OCI-M1 (cell line): Measurements from ENCODE around the gene INPP5K.
"Not testable (repeated sequence)": the region's sequence is repeated elsewhere in the genome, so short reads cannot be mapped to it uniquely, and the experiment has no call there.

Experiments
- DNase-seq: peaks from one replicate; lab custom pipeline; 2025; lab: John Stamatoyannopoulos, UW

INPP5K gene

GRCh38 chr17:1516388-1517161 is at the start of gene INPP5K:
TSS of gene INPP5K (minus strand) at chr17:1516612. CDS start at chr17:1516499, 113 bp downstream.
- peak; percentile 96 for DNase-seq

GRCh38 chr17:1565877-1566276 is 49.5 kb upstream of the INPP5K start:
- no peak for DNase-seq

DNA sequence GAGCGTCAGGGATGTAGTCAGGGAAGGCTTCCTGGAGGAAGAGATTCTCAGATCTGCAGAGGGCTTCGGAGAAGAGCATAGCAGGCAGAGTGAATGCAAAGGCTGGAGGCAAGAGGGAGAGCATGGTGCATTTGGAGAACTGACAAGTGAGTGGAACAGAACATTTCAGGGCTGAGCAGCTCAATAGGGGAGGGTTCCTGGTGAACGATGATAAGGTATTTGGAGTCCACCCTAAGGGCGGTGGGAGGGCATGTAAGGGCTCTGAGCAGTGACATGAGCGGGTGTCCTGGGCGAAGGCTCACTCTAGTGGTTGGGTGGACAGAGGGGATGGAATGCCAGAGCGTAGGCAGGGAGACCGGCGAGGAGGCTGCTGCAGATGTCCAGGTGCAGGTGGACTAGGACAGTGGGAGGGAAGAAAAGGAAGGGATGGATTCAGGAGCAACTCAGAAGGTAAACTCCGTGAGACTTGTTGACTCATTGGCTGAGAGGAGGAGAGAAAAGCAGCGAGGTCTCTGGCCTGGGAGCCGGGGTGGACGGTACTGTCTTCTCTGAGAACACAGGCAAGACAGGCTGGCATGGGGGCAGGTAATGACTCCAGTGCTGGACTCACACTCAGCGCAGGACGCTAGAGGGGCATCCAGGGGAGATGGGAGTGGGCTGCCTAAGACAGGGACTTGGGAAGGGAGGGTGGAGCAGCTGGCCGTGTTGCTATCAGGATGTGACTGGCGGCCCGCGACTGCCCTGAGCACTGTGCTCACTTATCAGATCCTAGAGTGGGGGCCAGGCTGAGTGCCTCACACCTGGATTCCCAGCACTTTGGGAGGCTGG is 47.6 kb upstream of the INPP5K start:
- DNase-seq, result peak; percentile 72

- DNase-seq, result not testable (repeated sequence)
Observed at GRCh38 chr17:1563471-1563785, 47.0 kb upstream of the INPP5K start.

DNA sequence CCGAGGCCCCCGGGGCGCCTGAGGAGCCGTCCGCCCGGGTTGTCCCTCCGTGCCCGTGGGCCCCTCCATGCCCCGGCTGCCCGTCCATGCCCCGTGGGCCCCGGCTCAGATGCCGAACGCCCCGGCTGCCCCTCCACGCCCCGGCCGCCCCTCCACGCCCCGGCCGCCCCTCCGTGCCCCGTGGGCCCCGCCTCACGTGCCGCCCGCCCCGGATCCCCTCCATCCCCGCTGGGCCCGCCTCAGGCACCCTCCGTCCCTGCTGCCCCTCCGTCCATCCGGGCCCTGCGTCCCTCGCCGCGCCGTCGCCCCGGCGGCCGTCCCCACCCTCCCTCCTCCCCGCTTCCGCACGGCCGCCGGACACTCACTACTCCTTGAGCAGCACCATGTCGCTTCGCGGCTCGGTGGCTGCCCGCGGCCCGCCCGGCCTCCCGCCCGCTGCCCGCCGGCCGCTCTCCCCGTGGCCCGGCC is 45.8 kb upstream of the INPP5K start:
- peak; percentile 52 for DNase-seq

- peak; percentile 21 for DNase-seq
Observed at GRCh38 chr17:1561420-1562175, 45.2 kb upstream of the INPP5K start.

GRCh38 chr17:1560858-1561355 is 44.5 kb upstream of the INPP5K start:
- no peak for DNase-seq

- no peak for DNase-seq
Observed at GRCh38 chr17:1560101-1560857, 43.9 kb upstream of the INPP5K start.

- no peak for DNase-seq
Observed at GRCh38 chr17:1559047-1560043, 42.9 kb upstream of the INPP5K start.

DNA sequence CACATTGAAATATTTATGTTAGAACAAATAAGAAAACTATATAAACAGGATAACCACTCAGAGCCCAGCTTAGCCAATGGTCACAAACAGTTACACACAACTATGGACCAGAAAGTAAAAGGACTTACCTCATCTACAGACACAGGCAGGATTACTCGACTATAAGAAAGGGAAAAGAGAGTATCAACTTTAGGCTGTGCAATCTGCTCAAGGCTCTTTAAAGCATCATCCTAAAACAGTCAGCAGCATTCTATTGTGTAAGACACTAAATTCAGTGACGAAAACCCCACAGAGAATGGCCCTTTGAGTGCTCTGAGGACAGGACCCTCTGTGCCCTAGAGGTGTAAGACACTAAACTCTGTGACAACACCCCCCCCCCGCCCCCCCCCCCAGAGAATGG is 42.0 kb upstream of the INPP5K start:
- no peak for DNase-seq

GRCh38 chr17:1557355-1558095 is 41.1 kb upstream of the INPP5K start:
- DNase-seq, result no peak

DNA sequence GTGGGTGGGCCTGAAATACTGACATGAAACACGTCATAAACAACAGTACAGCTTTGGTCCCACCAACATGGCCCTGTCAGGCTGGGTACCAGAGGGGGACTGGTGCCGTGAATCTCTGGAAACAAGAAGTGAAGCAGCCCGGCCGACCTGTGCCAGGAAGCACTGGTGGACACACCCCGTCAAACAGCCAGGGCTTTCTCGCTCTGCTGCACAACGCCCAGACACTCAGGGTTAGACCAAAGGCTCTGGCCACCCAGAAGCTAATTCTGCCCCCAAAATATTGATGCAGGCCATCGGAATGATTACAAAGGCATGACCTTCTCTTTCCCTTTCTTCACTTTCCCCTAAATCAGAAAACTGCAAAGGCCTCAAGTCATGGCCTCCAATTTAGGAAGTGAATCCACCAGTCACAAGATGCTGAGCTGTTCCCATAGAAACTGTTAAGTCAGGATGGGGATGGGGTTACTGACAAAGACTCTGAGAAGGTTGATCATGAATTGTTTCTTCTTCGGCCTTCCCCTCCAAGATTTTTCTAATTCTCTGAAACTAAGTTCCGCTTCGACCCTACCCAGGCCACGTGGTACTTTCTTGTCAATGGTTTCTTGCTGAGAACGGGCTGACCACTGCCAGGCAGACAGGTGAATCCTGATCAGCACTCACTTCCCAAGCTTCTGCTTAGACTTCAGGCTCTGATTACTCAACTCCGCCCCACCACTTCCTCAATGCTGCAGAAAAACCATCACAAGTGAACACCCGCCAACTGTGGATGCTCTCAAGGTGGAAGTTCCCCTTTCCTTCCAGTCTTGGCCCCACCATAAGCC is 39.4 kb upstream of the INPP5K start:
- no peak for DNase-seq

DNA sequence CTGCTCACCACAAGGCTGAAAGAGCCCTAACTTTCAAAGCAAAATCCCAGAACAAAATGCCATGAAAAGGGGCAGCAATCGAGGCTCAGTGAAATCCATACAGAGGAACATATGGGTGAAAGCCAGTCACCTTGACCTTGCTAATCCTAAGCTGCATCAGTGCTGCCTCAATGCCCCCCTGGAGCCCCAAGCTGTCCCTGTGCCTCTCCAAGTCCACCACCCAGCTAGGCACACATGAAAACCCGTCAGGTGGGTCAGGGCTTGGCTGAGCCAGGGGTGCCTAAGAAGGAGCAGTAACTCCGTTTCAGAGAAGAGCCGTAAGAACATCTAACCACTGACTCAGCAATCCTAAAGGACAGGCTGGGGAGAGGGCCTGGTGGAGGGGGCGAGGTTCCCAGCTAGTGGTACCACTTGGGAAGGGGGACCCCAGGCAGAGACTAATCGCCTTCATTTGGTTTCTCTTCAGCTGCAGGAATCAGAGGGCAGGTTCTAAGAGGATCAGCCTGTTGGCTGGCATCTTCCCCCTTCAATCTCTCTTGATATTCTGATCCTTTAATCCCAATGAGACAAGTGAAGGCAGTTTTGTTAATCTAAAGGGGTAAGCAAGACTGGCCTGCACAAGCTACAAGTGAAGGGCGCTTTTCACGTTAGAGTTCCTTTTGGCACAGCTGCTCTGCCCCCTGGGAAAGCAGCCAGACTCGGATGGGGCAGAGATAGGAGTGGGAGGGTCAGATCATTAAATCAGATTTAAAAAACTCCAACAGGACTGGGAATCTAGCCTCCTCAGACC is 38.5 kb upstream of the INPP5K start:
- no peak for DNase-seq

DNA sequence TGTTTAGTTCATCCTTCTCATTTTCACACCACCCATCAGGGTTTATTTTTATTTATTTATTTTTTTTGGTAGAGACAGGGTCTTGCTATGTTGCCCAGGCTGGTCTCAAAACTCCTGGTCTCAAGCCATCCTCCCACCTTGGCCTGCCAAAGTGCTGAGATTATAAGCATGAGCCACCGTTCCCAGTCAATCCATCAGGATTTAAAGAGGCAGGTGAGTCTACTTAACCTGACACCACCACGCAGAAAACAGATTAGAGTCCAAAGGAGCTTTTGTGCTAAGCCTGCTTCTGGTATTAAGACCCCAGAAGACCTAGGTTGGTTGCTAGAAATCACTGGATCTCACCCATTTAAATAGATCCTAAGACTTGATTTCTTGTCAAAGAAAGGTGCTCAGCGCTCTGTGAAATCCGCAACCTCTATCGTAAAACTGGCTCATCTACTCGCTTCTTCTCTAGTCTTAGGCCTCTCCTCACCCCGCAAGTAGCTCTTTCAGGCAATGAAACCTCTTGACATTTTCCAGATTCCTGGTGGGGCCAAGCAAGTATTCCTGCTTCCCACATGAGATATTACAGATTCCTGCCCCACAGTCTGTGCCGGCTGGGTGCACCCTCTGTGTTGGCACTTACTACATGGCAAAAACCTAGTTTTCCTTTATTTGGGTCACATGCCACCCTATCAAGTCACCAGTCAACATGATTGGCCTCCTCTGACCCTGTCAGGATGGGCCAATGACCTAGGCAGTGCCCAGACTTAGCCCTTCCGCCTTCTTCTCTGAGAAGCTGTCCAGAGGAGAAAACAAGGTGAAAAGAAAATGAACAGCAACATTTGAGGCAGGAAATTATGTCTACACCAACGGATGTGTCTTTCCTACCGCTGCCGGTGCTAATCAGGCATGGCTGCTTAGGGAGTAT is 37.2 kb upstream of the INPP5K start:
- DNase-seq, result no peak

GRCh38 chr17:1552932-1553331 is 36.5 kb upstream of the INPP5K start:
- DNase-seq, result no peak

GRCh38 chr17:1551741-1552140 is 35.3 kb upstream of the INPP5K start:
- no peak for DNase-seq

- DNase-seq, result no peak
Observed at GRCh38 chr17:1548032-1548431, 31.6 kb upstream of the INPP5K start.
